H1 (cell line): Measurements from ENCODE around the gene PSMB5. TPM values are rescaled to one million over a fixed set of nuclear protein-coding genes. Genes with fewer than 3 reads are reported as not detected.

Experiments
- CTCF ChIA-PET: fragments of 300-600 bp; sonication (Branson Sonifier 250); formaldehyde crosslinking; loops from one replicate; lab custom pipeline; 2021; ENCODE audit not compliant: partially characterized antibody; lab: Charles Lee
- POLR2A ChIA-PET: fragments of 300-600 bp; sonication (Branson Sonifier 250); formaldehyde crosslinking; loops from one replicate; lab custom pipeline; 2021; ENCODE audit warnings: inconsistent platforms; ENCODE audit not compliant: partially characterized antibody; lab: Charles Lee
- DNase-seq, 2 experiments: peaks; one replicate each; pipeline versions ENCODE4 v3.0.0 to v3.0.0-alpha.2; 2010 to 2022; ENCODE audit warnings: low spot score in 2 of 2, low read depth in 1 of 2, mixed read lengths in 1 of 2
- FAIRE-seq: peaks from 2 replicates; lab custom pipeline; 2011; peaks lifted over from hg19 to GRCh38; lab: Jason Lieb, UNC
- H2AFZ ChIP-seq: 2 replicates; pipeline ENCODE4 v1.8.1; 2012; ENCODE audit warnings: low read length, inconsistent platforms
- H2AK5ac ChIP-seq: 2 replicates; pipeline ENCODE4 v1.6.1; 2013; ENCODE audit warnings: low read depth, low read length
- H2BK120ac ChIP-seq: replicated peaks from 2 replicates; pipeline ENCODE3; 2013; ENCODE audit warnings: low read depth, low read length, inconsistent platforms
- H2BK12ac ChIP-seq: 2 replicates; pipeline ENCODE4 v1.6.1; 2013; ENCODE audit warnings: low read depth, low read length
- H2BK15ac ChIP-seq: 2 replicates; pipeline ENCODE4 v1.6.1; 2013; ENCODE audit warnings: low read length
- H2BK20ac ChIP-seq: 2 replicates; pipeline ENCODE4 v1.6.1; 2013; ENCODE audit warnings: low read length
- H2BK5ac ChIP-seq: 2 replicates; pipeline ENCODE4 v1.6.1; 2013; ENCODE audit warnings: low read depth, low read length
- H3K14ac ChIP-seq: 2 replicates; pipeline ENCODE4 v1.6.1; 2013; ENCODE audit warnings: inconsistent platforms; ENCODE audit not compliant: insufficient read length
- H3K18ac ChIP-seq: 2 replicates; pipeline ENCODE4 v1.6.1; 2013; ENCODE audit warnings: low read length; ENCODE audit errors: extremely low read depth
- H3K23ac ChIP-seq: 2 replicates; pipeline ENCODE4 v1.6.1; 2013; ENCODE audit warnings: inconsistent platforms; ENCODE audit not compliant: insufficient read length
- H3K23me2 ChIP-seq: 2 replicates; pipeline ENCODE4 v1.6.1; 2013; ENCODE audit warnings: low read depth, low read length
- H3K27ac ChIP-seq: 2 replicates; pipeline ENCODE4 v1.6.1; 2011; ENCODE audit warnings: low read depth, low read length, inconsistent platforms
- H3K27me3 ChIP-seq, 4 experiments: replicated peaks in 1 of 4; 1 replicate in 1 of 4; 2 replicates in 3 of 4; pipeline versions ENCODE4 v1.6.1 to v1.8.1; 2011 to 2013; ENCODE audit warnings: low read length in 3 of 4, mild to moderate bottlenecking in 3 of 4, inconsistent platforms in 2 of 4, mixed read lengths in 2 of 4, moderate library complexity in 1 of 4; ENCODE audit not compliant: control insufficient read depth in 3 of 4, insufficient read depth in 3 of 4; ENCODE audit errors: extremely low read depth in 1 of 4
- H3K36me3 ChIP-seq, 4 experiments: 2 replicates each; pipeline versions ENCODE4 v1.6.1 to v1.8.1; 2011 to 2013; ENCODE audit warnings: mild to moderate bottlenecking in 4 of 4, low read length in 3 of 4, moderate library complexity in 2 of 4, control low read depth in 1 of 4, inconsistent platforms in 1 of 4; ENCODE audit not compliant: insufficient read depth in 4 of 4, control insufficient read depth in 2 of 4
- H3K4ac ChIP-seq: replicated peaks from 2 replicates; pipeline ENCODE3; 2013; ENCODE audit warnings: low read length, low read depth, mixed read lengths, inconsistent platforms; ENCODE audit not compliant: insufficient read length
- H3K4me1 ChIP-seq, 4 experiments: replicated peaks in 1 of 4; 1 replicate in 1 of 4; 2 replicates in 3 of 4; pipeline versions ENCODE4 v1.6.1 to v1.8.1; 2011 to 2013; ENCODE audit warnings: low read length in 3 of 4, inconsistent platforms in 2 of 4, mixed read lengths in 1 of 4; ENCODE audit not compliant: insufficient read depth in 4 of 4, control insufficient read depth in 3 of 4
- H3K4me2 ChIP-seq, 2 experiments: 2 replicates each; pipeline versions ENCODE4 v1.6.1 to v1.8.1; 2011 to 2013; ENCODE audit warnings: low read depth in 2 of 2, low read length in 2 of 2, control low read depth in 1 of 2, inconsistent platforms in 1 of 2, mild to moderate bottlenecking in 1 of 2; ENCODE audit not compliant: insufficient read depth in 1 of 2
- H3K4me3 ChIP-seq, 4 experiments: fragments of 200-600, 300-600 bp in 1 of 4; sonication (generic), shearing (Covaris generic), sonication (Bioruptor Twin) in 1 of 4; 2 replicates each; pipeline versions ENCODE4 v1.5.1 to v1.8.1; 2011 to 2016; ENCODE audit warnings: low read length in 4 of 4, low read depth in 3 of 4, control low read depth in 2 of 4, inconsistent platforms in 2 of 4, mild to moderate bottlenecking in 2 of 4, mixed read lengths in 1 of 4, moderate library complexity in 1 of 4; ENCODE audit not compliant: insufficient read depth in 2 of 4; ENCODE audit errors: extremely low read depth in 1 of 4
- H3K56ac ChIP-seq: replicated peaks from 2 replicates; pipeline ENCODE3; 2013; ENCODE audit warnings: low read depth, mild to moderate bottlenecking, mixed read lengths, low read length, inconsistent platforms; ENCODE audit not compliant: insufficient read length
- H3K79me1 ChIP-seq: 2 replicates; pipeline ENCODE4 v1.6.1; 2013; ENCODE audit warnings: low read depth, low read length, control low read depth
- H3K79me2 ChIP-seq, 2 experiments: 2 replicates each; pipeline versions ENCODE4 v1.6.1 to v1.8.1; 2012 to 2013; ENCODE audit warnings: low read length in 2 of 2, mild to moderate bottlenecking in 2 of 2, inconsistent platforms in 1 of 2; ENCODE audit not compliant: insufficient read depth in 2 of 2, control insufficient read depth in 1 of 2
- H3K9ac ChIP-seq, 4 experiments: replicated peaks in 1 of 4; 1 replicate in 1 of 4; 2 replicates in 3 of 4; pipeline versions ENCODE4 v1.6.1 to v1.8.1; 2011 to 2013; ENCODE audit warnings: low read depth in 3 of 4, low read length in 3 of 4, control low read depth in 2 of 4, mild to moderate bottlenecking in 2 of 4, moderate library complexity in 2 of 4, inconsistent platforms in 1 of 4; ENCODE audit errors: extremely low read depth in 1 of 4
- H3K9me3 ChIP-seq, 2 experiments: 2 replicates each; pipeline versions ENCODE4 v1.6.1 to v1.8.1; 2012 to 2013; ENCODE audit warnings: mild to moderate bottlenecking in 2 of 2, moderate library complexity in 2 of 2, control low read depth in 1 of 2, inconsistent platforms in 1 of 2, low read depth in 1 of 2, low read length in 1 of 2, mixed read lengths in 1 of 2; ENCODE audit not compliant: insufficient read depth in 2 of 2
- H4K20me1 ChIP-seq, 2 experiments: replicated peaks in 1 of 2; 2 replicates each; pipeline versions ENCODE3 to v1.8.1; 2011 to 2013; ENCODE audit warnings: inconsistent platforms in 2 of 2, low read length in 2 of 2, mild to moderate bottlenecking in 1 of 2; ENCODE audit not compliant: insufficient read depth in 2 of 2, control insufficient read depth in 1 of 2
- H4K5ac ChIP-seq: 2 replicates; pipeline ENCODE4 v1.6.1; 2013; ENCODE audit warnings: low read length, low read depth, mixed read lengths, inconsistent platforms; ENCODE audit not compliant: insufficient read length
- H4K8ac ChIP-seq: 2 replicates; pipeline ENCODE4 v1.8.0; 2013; ENCODE audit warnings: mild to moderate bottlenecking, moderate library complexity, low read length, inconsistent platforms; ENCODE audit not compliant: insufficient read depth; ENCODE audit errors: extremely low read depth
- H4K91ac ChIP-seq: replicated peaks from 2 replicates; pipeline ENCODE3; 2013; ENCODE audit warnings: low read length, mixed read lengths, inconsistent platforms; ENCODE audit not compliant: insufficient read length
- CHD1 ChIP-seq: IDR thresholded peaks from 2 replicates; pipeline ENCODE4 v1.6.1; 2012; ENCODE audit warnings: low read depth, low read length, improper control_type of control experiment
- HDAC6 ChIP-seq: IDR thresholded peaks from one replicate; pipeline ENCODE4 v1.7.1; 2012; ENCODE audit warnings: low read depth, mild to moderate bottlenecking, inconsistent platforms, low read length, moderate library complexity
- POLR2A ChIP-seq, 2 experiments: IDR thresholded peaks; 1 replicate in 1 of 2; 2 replicates in 1 of 2; pipeline ENCODE4 v1.6.1; 2011; ENCODE audit warnings: low read depth in 2 of 2, low read length in 2 of 2, mild to moderate bottlenecking in 2 of 2; ENCODE audit errors: control extremely low read depth in 1 of 2
- SIX5 ChIP-seq: IDR thresholded peaks from 2 replicates; pipeline ENCODE4 v1.6.1; 2011; ENCODE audit warnings: mild to moderate bottlenecking, low read depth, low read length
- TAF7 ChIP-seq: optimal IDR thresholded peaks from 2 replicates; pipeline ENCODE3; 2011; ENCODE audit warnings: low read depth, mild to moderate bottlenecking, inconsistent platforms, low read length, moderate library complexity, borderline replicate concordance
- WGBS, 2 experiments: shearing (Covaris generic) in 1 of 2; methylation state at CpG; one replicate each; pipeline versions ENCODE4 v1.1.6 to v1.1.7; 2013 to 2015; ENCODE audit warnings: low lambda C conversion rate in 2 of 2, mixed read lengths in 2 of 2, inconsistent platforms in 1 of 2, low coverage in 1 of 2, missing lambda C conversion rate in 1 of 2; ENCODE audit not compliant: insufficient replicate concordance in 2 of 2, insufficient coverage in 1 of 2, insufficient read length in 1 of 2; ENCODE audit errors: extremely low coverage in 1 of 2, missing lambda C conversion rate in 1 of 2; 5-methylcytosine and 5-hydroxymethylcytosine counted together
- polyA plus RNA-seq, 7 experiments: library from polyadenylated mRNA; depleted of rRNA in 3 of 7; stranded (reverse) in 5 of 7; unstranded in 2 of 7; fragments of >200 nt in 5 of 7; fragments of 200-250 nt in 2 of 7; gene quantifications; 1 replicate in 5 of 7; 2 replicates in 1 of 7; 4 replicates in 1 of 7; pipeline versions ENCODE4 v1.2.1 to v1.2.3, GENCODE V29; 2011 to 2013; ENCODE audit warnings: missing spikeins in 2 of 7, mixed read lengths in 2 of 7
- total RNA-seq: library from RNA; stranded (reverse); fragmentation: NEBNext Ultra II Directional; extraction: Animal tissue kit (Norgen Biotek cat#: 25700); gene quantifications from 2 replicates; pipeline ENCODE4 v1.2.1, GENCODE V29; 2021

The PSMB5 gene
- total and polyA plus RNA-seq, 2 of the 8 experiments (the other 6 are each of a cell fraction or from before 2014, with no cell fraction given), result 254 to 510 TPM

DNA sequence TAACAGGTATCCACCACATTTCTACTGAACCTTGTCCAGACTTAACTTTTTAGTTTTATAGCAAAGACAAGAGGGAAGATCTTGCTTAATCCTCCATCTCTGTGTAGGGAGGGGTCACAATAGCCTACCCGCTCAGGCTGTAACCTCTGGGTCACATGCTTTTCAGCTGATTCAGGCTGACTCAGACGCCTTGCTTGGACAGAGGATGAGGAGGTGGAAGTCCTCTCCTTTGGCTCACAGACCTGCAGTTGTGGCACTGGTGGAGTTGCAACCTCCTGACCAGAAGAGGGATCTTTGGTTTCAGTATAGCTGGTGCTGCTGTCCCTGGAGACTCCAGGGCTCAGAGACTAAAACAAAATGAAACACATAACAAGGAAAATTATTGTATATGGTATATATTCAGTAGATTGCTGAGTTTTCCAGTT, 44.0 kb upstream of the PSMB5 start:
- Histone ChIP-seq H3K4me3 (no peak overlapping the region), H3K4me2 (no peak overlapping the region), H2BK15ac (no peak overlapping the region), H2BK12ac (no peak overlapping the region), H3K18ac (no peak overlapping the region), H4K20me1 (peaks cover 1 to 12% of the 10 kb centered on the region in 2 experiments), H3K9ac (no peak overlapping the region; a peak in 1 of 7 replicates), H2BK5ac (no peak overlapping the region), H3K27ac (no peak overlapping the region), H3K27me3 (no peaks in the 10 kb centered on the region), H4K8ac (no peak overlapping the region), H3K9me3 (no peaks in the 10 kb centered on the region; a peak in 1 of 4 replicates), H2AK5ac (no peak overlapping the region), H3K4me1 (no peaks in the 10 kb centered on the region), H3K36me3 (peaks cover 34 to 84% (median 67%) of the 10 kb centered on the region in 4 experiments), H3K4ac (no peak overlapping the region), H2BK120ac (no peak overlapping the region), H3K79me1 (no peaks in the 10 kb centered on the region), H2AFZ (no peak overlapping the region), H3K23me2 (no peaks in the 10 kb centered on the region; the same call in 1 of the 2 replicates), H4K91ac (no peak overlapping the region), H3K79me2 (peaks cover 4 to 10% of the 10 kb centered on the region in 2 experiments; a peak in 1 of 4 replicates), H2BK20ac (no peak overlapping the region), H3K23ac (no peak overlapping the region), H3K56ac (no peak overlapping the region), H4K5ac (no peak overlapping the region), H3K14ac (no peak overlapping the region)
- FAIRE-seq, result no peak
- 87% methylated on average over 2 of the region's 2 CpGs; no CpG with 5 or more reads in 1 of the 2 experiments for WGBS, 2 experiments
- no peak for TF ChIP-seq POLR2A (IDR thresholded peaks at IDR 0.05; ENCODE audit: control extremely low read depth in 1 of 2, low read depth in 2 of 2, low read length in 2 of 2)
- no peak for TF ChIP-seq TAF7
- no peak for TF ChIP-seq SIX5
- TF ChIP-seq CHD1, result no peak
- no peak for TF ChIP-seq HDAC6
- CTCF ChIA-PET, result interaction anchor here (1.0 to 4.7 kb wide), 10 partner anchors 8 to 214 kb away, joined by 3 to 56 read pairs (median 10); partner anchors contain the start of gene RNF212B
- DNase-seq, result no peak
- POLR2A ChIA-PET, result interaction anchor here (0.8 to 4.6 kb wide), 7 partner anchors 11 to 72 kb away, joined by 3 to 24 read pairs (median 4); partner anchors contain the start of genes ACIN1 and C14orf119
